BJ (cell line): ENCODE measurements around the gene TRABD2B. TPM values are rescaled to one million over a fixed set of nuclear protein-coding genes. Genes with fewer than 3 reads are reported as not detected.

Experiments used
- CTCF ChIA-PET: fragments of 350-600 bp; formaldehyde crosslinking; extraction: SDS; loops from one replicate; lab custom pipeline; 2021; ENCODE audit warnings: antibody characterized with exemption, inconsistent platforms; lab: Yijun Ruan, JAX
- POLR2A ChIA-PET: fragments of 300-600 bp; sonication (Branson Sonifier 250); formaldehyde crosslinking; extraction: SDS; loops from one replicate; lab custom pipeline; 2021; ENCODE audit warnings: antibody characterized with exemption; lab: Charles Lee
- DNase-seq: peaks from one replicate; pipeline ENCODE4 v3.0.0-alpha.2; 2011; ENCODE audit warnings: low read depth
- H3K27me3 ChIP-seq: 2 replicates; pipeline ENCODE4 v1.6.0; 2011; ENCODE audit warnings: low read length; ENCODE audit not compliant: control insufficient read depth, insufficient read depth
- H3K36me3 ChIP-seq: 2 replicates; pipeline ENCODE4 v1.5.1; 2011; ENCODE audit warnings: low read length; ENCODE audit not compliant: control insufficient read depth, insufficient read depth
- H3K4me3 ChIP-seq: 2 replicates; pipeline ENCODE4 v1.5.1; 2011; ENCODE audit warnings: low read depth, mild to moderate bottlenecking, control low read depth, low read length
- polyA plus RNA-seq: library from polyadenylated mRNA; depleted of rRNA; stranded (reverse); fragments of >200 nt; gene quantifications from 2 replicates; pipeline ENCODE4 v1.2.3, GENCODE V29; 2011
- TF ChIP-seq, protein P1 (sequence below): IDR thresholded peaks from 2 replicates; pipeline ENCODE4 v1.5.1; 2011; ENCODE audit warnings: low read depth, mild to moderate bottlenecking, control low read depth, inconsistent platforms, low read length, moderate library complexity; ENCODE audit not compliant: insufficient read depth

TRABD2B gene
- polyA plus RNA-seq, 1 experiment = not detected

DNA sequence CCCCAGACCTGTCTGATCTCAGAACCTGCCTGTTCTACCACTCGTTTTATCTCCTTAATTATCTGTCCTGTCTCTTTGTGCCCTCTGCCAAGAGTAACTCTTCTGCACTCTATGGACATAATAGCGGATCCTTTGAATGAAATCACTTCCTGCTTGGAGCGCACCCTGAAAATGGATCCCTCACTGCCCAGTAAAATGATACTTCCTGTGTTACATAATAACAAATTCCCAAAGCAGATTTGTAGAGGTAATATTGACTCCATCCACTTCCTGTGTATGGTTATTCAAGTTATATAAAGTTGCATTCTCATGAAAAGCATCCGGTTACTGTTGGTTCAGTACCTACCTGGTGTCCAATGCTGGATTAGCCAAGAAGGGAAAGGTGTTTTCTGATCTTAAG lies 246.0 kb downstream of the TRABD2B start:
- Histone ChIP-seq H3K27me3 (no peaks in the 10 kb centered on the region; the same call in 1 of the 2 replicates), H3K36me3 (no peaks in the 10 kb centered on the region), H3K4me3 (no peak overlapping the region)
- TF ChIP-seq, protein P1, sequence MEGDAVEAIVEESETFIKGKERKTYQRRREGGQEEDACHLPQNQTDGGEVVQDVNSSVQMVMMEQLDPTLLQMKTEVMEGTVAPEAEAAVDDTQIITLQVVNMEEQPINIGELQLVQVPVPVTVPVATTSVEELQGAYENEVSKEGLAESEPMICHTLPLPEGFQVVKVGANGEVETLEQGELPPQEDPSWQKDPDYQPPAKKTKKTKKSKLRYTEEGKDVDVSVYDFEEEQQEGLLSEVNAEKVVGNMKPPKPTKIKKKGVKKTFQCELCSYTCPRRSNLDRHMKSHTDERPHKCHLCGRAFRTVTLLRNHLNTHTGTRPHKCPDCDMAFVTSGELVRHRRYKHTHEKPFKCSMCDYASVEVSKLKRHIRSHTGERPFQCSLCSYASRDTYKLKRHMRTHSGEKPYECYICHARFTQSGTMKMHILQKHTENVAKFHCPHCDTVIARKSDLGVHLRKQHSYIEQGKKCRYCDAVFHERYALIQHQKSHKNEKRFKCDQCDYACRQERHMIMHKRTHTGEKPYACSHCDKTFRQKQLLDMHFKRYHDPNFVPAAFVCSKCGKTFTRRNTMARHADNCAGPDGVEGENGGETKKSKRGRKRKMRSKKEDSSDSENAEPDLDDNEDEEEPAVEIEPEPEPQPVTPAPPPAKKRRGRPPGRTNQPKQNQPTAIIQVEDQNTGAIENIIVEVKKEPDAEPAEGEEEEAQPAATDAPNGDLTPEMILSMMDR = no peak
- no peak for DNase-seq
- ChIA-PET POLR2A (no interaction called here), CTCF (interaction anchor here (0.7 kb wide), 1 partner anchor 25 kb away, joined by 4 read pairs; no protein-coding TSS in a partner anchor)

DNA sequence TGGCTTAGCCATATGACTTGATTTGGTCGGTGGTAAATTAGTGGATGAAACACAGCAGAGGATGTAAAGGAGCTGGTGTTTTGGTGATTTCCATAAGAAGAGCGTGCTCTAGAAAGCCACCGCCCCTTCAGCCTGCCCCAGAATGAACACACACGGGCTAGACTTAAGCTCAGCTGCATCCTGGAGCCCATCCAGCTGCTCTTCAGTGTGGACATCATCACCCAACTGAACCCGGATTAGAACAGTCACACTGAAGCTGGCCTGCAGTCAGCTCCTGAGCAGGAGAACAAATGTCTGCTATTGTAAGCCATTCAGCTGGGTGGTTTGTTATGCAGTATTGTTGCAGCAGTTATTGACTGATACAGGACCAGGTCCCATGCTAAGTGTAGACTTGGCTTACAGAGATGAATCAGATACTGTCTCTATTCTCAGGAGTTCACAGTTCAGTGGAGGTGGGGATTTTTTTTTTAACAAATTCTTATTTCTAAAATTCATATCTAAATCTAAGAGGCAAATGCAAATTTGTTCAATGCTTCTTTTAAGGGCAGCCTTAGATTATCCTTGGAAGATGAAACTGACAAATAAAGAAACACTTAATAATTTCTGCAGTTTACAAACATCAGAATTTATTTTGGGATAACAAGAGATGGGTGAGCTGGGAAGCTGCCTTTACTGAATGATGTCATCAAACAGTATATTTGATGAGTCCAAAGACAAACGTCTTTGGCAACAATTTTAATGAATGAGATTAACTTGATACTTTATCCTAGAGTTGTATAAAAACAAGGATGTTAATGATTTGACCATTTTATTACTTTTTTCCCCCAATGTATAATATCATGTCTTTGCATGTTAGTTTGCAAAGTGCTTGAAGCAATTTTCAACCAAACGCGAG lies 251.2 kb downstream of the TRABD2B start:
- H3K36me3 ChIP-seq = no peaks in the 10 kb centered on the region
- CTCF ChIA-PET = no interaction called here
- no peak for DNase-seq
- TF ChIP-seq, protein P1 = no peak
- H3K27me3 ChIP-seq = no peaks in the 10 kb centered on the region
- POLR2A ChIA-PET = no interaction called here
- no peak overlapping the region for H3K4me3 ChIP-seq

DNA sequence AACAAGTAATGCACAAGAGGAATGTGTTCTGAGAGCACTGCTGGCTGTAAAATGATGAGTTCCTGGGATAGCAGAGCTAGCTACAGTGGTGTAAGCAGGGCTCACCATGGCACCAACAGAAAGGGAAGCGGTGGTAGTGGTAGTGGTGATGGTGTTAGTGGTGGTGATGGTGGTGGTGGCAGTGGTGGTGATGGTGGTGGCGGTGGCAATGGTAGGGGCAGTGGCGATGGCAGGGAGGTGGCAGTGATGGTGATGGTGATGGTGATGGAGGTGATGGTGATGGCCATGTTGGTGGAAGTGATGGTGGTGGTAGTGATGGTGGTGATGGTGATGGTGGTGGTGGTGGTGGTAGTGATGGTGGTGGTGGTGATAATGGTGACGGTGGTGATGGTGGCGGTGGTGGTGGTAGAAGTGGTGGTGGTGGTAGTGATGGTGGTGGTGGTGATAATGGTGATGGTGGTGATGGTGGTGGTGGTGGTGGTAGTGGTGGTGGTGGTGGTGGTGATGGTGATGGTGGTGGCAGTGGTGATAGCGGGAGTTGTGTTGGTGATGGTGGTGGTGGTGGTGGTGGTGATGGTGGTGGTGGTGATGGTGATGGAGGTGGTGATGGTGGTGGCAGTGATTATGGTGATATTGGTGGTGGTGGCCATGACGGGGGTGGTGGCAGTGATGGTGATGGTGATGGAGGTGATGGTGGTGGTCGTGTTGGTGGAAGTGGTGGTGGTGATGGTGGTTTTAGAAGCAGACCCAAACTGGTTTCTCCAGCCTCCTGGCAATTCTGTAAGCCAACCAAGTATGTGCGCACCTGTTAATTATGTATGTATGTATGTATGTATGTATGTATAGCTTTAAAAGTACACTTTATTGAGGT lies 254.1 kb downstream of the TRABD2B start:
- no peak overlapping the region for H3K4me3 ChIP-seq
- H3K27me3 ChIP-seq = no peaks in the 10 kb centered on the region; the same call in 1 of the 2 replicates
- TF ChIP-seq, protein P1 = no peak
- POLR2A ChIA-PET = no interaction called here
- no peaks in the 10 kb centered on the region for H3K36me3 ChIP-seq
- no peak for DNase-seq
- CTCF ChIA-PET = no interaction called here

DNA sequence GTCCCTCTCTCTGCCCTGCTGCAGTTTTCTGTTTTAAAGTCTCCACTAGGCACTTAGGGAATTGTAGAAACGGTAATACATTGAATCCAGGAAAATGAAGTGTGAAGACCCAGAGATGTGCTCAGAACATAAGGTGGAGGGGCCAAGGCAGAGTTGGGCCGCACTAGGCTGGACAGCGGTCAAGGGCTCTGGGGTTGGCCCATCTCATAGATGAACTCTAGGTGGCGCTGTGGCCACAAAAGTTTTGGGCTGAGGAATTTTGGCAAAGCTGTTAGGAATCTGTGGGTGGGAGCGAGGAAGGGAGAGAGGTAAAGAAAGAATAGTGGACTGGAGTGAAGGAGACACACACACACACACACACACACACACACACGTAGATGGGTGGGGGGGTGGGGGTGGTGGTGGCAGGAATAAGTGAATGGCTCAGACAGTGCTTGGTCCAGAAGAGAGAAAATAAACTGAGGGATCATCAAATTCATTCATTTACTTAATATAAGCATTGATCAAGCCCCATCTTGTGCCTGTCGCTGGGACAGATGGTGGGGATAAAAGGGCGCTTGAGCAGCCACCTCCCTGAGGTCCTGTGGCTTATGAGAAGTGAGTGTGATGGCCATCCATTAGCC lies 258.5 kb downstream of the TRABD2B start:
- no peaks in the 10 kb centered on the region; the same call in 1 of the 2 replicates for H3K27me3 ChIP-seq
- H3K4me3 ChIP-seq = no peak overlapping the region
- DNase-seq = no peak
- ChIA-PET POLR2A (no interaction called here), CTCF (interaction anchor here (0.6 to 2.2 kb wide), 13 partner anchors 9 to 560 kb away, joined by 3 to 13 read pairs (median 4); partner anchors contain the start of gene FOXD2)
- TF ChIP-seq, protein P1 = peak; percentile 72
- H3K36me3 ChIP-seq = no peaks in the 10 kb centered on the region
